ENCODE results near the gene LMOD2. TPM values are rescaled to one million over a fixed set of nuclear protein-coding genes. Genes with fewer than 3 reads are reported as not detected.

Gene LMOD2, protein sequence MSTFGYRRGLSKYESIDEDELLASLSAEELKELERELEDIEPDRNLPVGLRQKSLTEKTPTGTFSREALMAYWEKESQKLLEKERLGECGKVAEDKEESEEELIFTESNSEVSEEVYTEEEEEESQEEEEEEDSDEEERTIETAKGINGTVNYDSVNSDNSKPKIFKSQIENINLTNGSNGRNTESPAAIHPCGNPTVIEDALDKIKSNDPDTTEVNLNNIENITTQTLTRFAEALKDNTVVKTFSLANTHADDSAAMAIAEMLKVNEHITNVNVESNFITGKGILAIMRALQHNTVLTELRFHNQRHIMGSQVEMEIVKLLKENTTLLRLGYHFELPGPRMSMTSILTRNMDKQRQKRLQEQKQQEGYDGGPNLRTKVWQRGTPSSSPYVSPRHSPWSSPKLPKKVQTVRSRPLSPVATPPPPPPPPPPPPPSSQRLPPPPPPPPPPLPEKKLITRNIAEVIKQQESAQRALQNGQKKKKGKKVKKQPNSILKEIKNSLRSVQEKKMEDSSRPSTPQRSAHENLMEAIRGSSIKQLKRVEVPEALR
- not detected in 5 replicates for total RNA-seq (2022; extraction: Qiagen RNA extraction)

DNA sequence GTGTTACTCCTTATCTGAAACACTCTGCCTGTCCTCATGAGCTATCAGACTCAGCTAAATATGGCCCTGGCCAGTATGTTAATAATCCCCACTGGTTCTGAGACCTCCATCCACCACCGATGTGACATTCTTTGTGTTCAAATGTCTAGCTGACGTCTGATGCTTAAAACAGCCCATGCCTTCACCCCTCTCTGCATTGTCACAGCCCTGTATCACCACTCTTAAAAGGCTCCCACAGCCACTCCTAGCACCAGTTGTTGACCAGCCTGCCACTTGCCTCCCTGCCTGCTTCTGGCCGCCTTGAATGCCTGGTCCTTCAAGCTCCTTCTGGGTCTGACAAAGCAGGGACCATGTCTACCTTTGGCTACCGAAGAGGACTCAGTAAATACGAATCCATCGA, at the start of gene LMOD2:
TSS of gene LMOD2 (plus strand) at position 253 of the 400 bp plus-strand sequence. CDS start at position 351, 98 bp downstream.

Other genes starting within 250 kb of the LMOD2 start
- 0.06 to 0.11 TPM (median 0.09 TPM) in 4 of 5 replicates, not detected in the other for gene IQUB, start 121.3 kb upstream of the LMOD2 start, total RNA-seq (2022; extraction: Qiagen RNA extraction)
- 30.7 to 40.1 TPM (median 32.0 TPM) in 5 replicates for gene NDUFA5, start 98.0 kb upstream of the LMOD2 start, total RNA-seq (2022; extraction: Qiagen RNA extraction)
- gene ASB15, start 54.0 kb upstream of the LMOD2 start, total RNA-seq (2022; extraction: Qiagen RNA extraction) = not detected in 5 replicates
- 18.1 to 23.2 TPM (median 22.9 TPM) in 5 replicates for gene WASL, start 93.1 kb downstream of the LMOD2 start, total RNA-seq (2022; extraction: Qiagen RNA extraction)
- 0.08 TPM in 1 of 5 replicates, not detected in the others for gene HYAL4, start 189.3 kb downstream of the LMOD2 start, total RNA-seq (2022; extraction: Qiagen RNA extraction)